A549 (cell line): ENCODE measurements around the gene ZNF362. TPM values are rescaled to one million over a fixed set of nuclear protein-coding genes. Genes with fewer than 3 reads are reported as not detected.
A peak's percentile ranks its signal among the peaks of the same experiment; 100 is the strongest.

ENCODE experiments used
- ATAC-seq, 2 experiments: fragments of 200-7000 bp in 1 of 2; fragments of >200 bp in 1 of 2; cut with Nextera tagmentation in 1 of 2; cut with Tn5 transposase in 1 of 2; 3 replicates each; pipeline versions ENCODE4 v1.8.0 to v1.9.1; 2018 to 2020; ENCODE audit warnings: mild to moderate bottlenecking in 1 of 2, moderate library complexity in 1 of 2
- CTCF ChIA-PET: fragments of 300-600 bp; sonication (Branson Sonifier 250); formaldehyde crosslinking; extraction: SDS; loops from one replicate; lab custom pipeline; 2021; ENCODE audit warnings: antibody characterized with exemption, inconsistent platforms; lab: Yijun Ruan, JAX
- POLR2A ChIA-PET: fragments of 350-600 bp; formaldehyde crosslinking; extraction: SDS; loops from one replicate; lab custom pipeline; 2021; ENCODE audit warnings: antibody characterized with exemption, inconsistent platforms; lab: Yijun Ruan, JAX
- DNase-seq, 2 experiments: peaks; one replicate each; pipeline versions ENCODE4 v3.0.0 to v3.0.0-alpha.2; 2011 to 2016; ENCODE audit warnings: low read depth in 1 of 2, low spot score in 1 of 2
- FAIRE-seq: peaks from 2 replicates; lab custom pipeline; 2011; peaks lifted over from hg19 to GRCh38; lab: Jason Lieb, UNC
- H3K27ac ChIP-seq, 2 experiments: fragments of >200 bp; sonication (Bioruptor Twin); formaldehyde crosslinking; 3 replicates each; pipeline ENCODE4 v1.5.1; 2016 to 2017
- H3K4me1 ChIP-seq: fragments of >200 bp; sonication (Bioruptor Twin); formaldehyde crosslinking; 3 replicates; pipeline ENCODE4 v1.6.1; 2016
- H3K4me2 ChIP-seq: fragments of >200 bp; sonication (Bioruptor Twin); formaldehyde crosslinking; 3 replicates; pipeline ENCODE4 v1.6.1; 2016
- H3K4me3 ChIP-seq: fragments of >200 bp; sonication (Bioruptor Twin); formaldehyde crosslinking; 3 replicates; pipeline ENCODE4 v1.5.1; 2016
- H3K9me3 ChIP-seq: fragments of >200 bp; sonication (Bioruptor Twin); formaldehyde crosslinking; 3 replicates; pipeline ENCODE4 v1.6.1; 2016
- EHF ChIP-seq: fragments of 250-450 bp; sonication (Bioruptor Pico); IDR thresholded peaks from 2 replicates; pipeline ENCODE4 v1.5.0; 2020; ENCODE audit warnings: mild to moderate bottlenecking
- EHMT2 ChIP-seq: fragments of 200-600 bp; sonication (generic); IDR thresholded peaks from 2 replicates; pipeline ENCODE4 v1.6.1; 2016; ENCODE audit warnings: antibody characterized with exemption, low read depth, mild to moderate bottlenecking, moderate library complexity
- ESRRA ChIP-seq: fragments of 150-350 bp; IDR thresholded peaks from 2 replicates; pipeline ENCODE4 v1.6.1; 2014; ENCODE audit warnings: mild to moderate bottlenecking, low read length, borderline replicate concordance
- FOXS1 ChIP-seq: fragments of 250-450 bp; sonication (Bioruptor Pico); IDR thresholded peaks from 2 replicates; pipeline ENCODE4 v1.5.0; 2020; ENCODE audit warnings: mild to moderate bottlenecking, moderate library complexity
- GATA3 ChIP-seq: IDR thresholded peaks from 2 replicates; pipeline ENCODE4 v1.6.1; 2012; ENCODE audit warnings: borderline replicate concordance
- HEYL ChIP-seq: fragments of 250-450 bp; sonication (Bioruptor Pico); IDR thresholded peaks from 2 replicates; pipeline ENCODE4 v1.8.0; 2021; ENCODE audit warnings: mild to moderate bottlenecking, moderate library complexity
- HOXB13 ChIP-seq: fragments of 250-450 bp; sonication (Bioruptor Pico); IDR thresholded peaks from 2 replicates; pipeline ENCODE4 v1.5.0; 2020; ENCODE audit warnings: low read depth, mild to moderate bottlenecking, moderate library complexity
- JUN ChIP-seq, 2 experiments: fragments of >200 bp; sonication (Bioruptor Twin); formaldehyde crosslinking; IDR thresholded peaks; 2 replicates in 1 of 2; 3 replicates in 1 of 2; pipeline ENCODE4 v1.6.1; 2016 to 2017
- JUNB ChIP-seq: fragments of >200 bp; sonication (Bioruptor Twin); formaldehyde crosslinking; IDR thresholded peaks from 2 replicates; pipeline ENCODE4 v1.6.1; 2016
- KDM5A ChIP-seq: fragments of 200-600 bp; sonication (generic); IDR thresholded peaks from 2 replicates; pipeline ENCODE4 v1.6.1; 2016; ENCODE audit warnings: antibody characterized with exemption, mild to moderate bottlenecking
- MYC ChIP-seq: IDR thresholded peaks from 2 replicates; pipeline ENCODE4 v1.6.1; 2012; ENCODE audit warnings: mild to moderate bottlenecking, inconsistent platforms, low read length, improper control_type of control experiment, borderline replicate concordance
- NFE2L2 ChIP-seq: fragments of 150-350 bp; conservative IDR thresholded peaks from 2 replicates; pipeline ENCODE4 v1.6.1; 2014; ENCODE audit warnings: low read length
- NPAS2 ChIP-seq: fragments of 250-450 bp; sonication (Bioruptor Pico); IDR thresholded peaks from 2 replicates; pipeline ENCODE4 v1.8.0; 2022; ENCODE audit warnings: mild to moderate bottlenecking, moderate library complexity, borderline replicate concordance
- PHF8 ChIP-seq: fragments of 200-600 bp; sonication (generic); IDR thresholded peaks from 2 replicates; pipeline ENCODE4 v1.6.1; 2016; ENCODE audit warnings: low read depth, mild to moderate bottlenecking, antibody characterized with exemption, moderate library complexity, borderline replicate concordance
- POLR2A ChIP-seq: IDR thresholded peaks from 2 replicates; pipeline ENCODE4 v1.6.1; 2012; ENCODE audit warnings: mild to moderate bottlenecking, low read length
- RCOR1 ChIP-seq: fragments of 150-350 bp; IDR thresholded peaks from 2 replicates; pipeline ENCODE4 v1.6.1; 2014; ENCODE audit warnings: antibody characterized with exemption, low read length, low read depth
- TP53 ChIP-seq: fragments of 250-450 bp; sonication (Bioruptor Pico); IDR thresholded peaks from 2 replicates; pipeline ENCODE4 v1.5.0; 2021; ENCODE audit warnings: mild to moderate bottlenecking, moderate library complexity
- ZC3H11A ChIP-seq: fragments of 450-650 bp; IDR thresholded peaks from 2 replicates; pipeline ENCODE4 v1.6.1; 2014; ENCODE audit warnings: antibody characterized with exemption, mild to moderate bottlenecking
- ZNF302 ChIP-seq: fragments of 250-450 bp; sonication (Bioruptor Pico); IDR thresholded peaks from 2 replicates; pipeline ENCODE4 v1.9.0; 2021; ENCODE audit warnings: inconsistent platforms, mild to moderate bottlenecking, moderate library complexity
- WGBS: methylation state at CpG from one replicate; pipeline ENCODE4 v1.1.6; 2017; ENCODE audit errors: missing lambda C conversion rate; 5-methylcytosine and 5-hydroxymethylcytosine counted together
- polyA plus RNA-seq, 4 experiments: library from polyadenylated mRNA; depleted of rRNA in 3 of 4; stranded (reverse); fragments of >200 nt; fragmentation: RNase III in 1 of 4; extraction: RNeasy Plus Mini Kit Qiagen cat#74134 plus additional on column Dnase treatment in 1 of 4; gene quantifications; 2 replicates in 3 of 4; 3 replicates in 1 of 4; pipeline ENCODE4 v1.2.3, GENCODE V29; 2011 to 2017
- TF ChIP-seq, protein P1 (sequence below): fragments of 250-450 bp; sonication (Bioruptor Pico); IDR thresholded peaks from 2 replicates; pipeline ENCODE4 v1.5.0; 2021; ENCODE audit warnings: mild to moderate bottlenecking, moderate library complexity, borderline replicate concordance
- TF ChIP-seq, protein P2 (sequence below): fragments of >200 bp; sonication (Bioruptor Twin); formaldehyde crosslinking; IDR thresholded peaks from 2 replicates; pipeline ENCODE4 v1.6.1; 2016
- TF ChIP-seq, protein P3 (sequence below): fragments of 200-600 bp; sonication (generic); IDR thresholded peaks from 2 replicates; pipeline ENCODE4 v1.6.1; 2016; ENCODE audit warnings: antibody characterized with exemption, mild to moderate bottlenecking, moderate library complexity
- TF ChIP-seq, protein P4 (sequence below): IDR thresholded peaks from 2 replicates; pipeline ENCODE4 v1.6.1; 2012

The ZNF362 gene
- polyA plus RNA-seq, 2 of the 4 experiments (the other 2 are of a cell fraction): 4.8 to 7.9 TPM

DNA sequence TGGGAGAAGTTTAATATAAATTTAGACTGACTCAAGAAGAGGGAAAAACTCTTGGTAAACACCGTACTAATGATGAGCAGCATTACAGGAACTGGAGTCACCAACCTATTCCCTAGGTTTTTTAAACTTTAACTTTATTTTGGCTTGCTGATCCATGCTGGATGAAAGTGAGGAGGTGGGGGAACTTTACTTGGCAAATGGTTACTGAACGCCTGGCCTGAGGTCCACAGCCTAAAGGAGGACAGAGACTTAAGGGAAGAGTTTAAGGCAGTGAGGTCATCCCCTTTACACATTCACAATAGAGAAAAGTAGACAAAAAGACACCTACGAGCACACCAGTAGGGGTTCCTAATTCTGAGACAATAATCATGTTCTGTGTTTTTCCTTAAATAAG, 90.2 kb downstream of the ZNF362 start:
- CTCF ChIA-PET: interaction anchor here (1.3 to 1.4 kb wide), 2 partner anchors 20 to 51 kb away, joined by 3 to 5 read pairs; no protein-coding TSS in a partner anchor
- Histone ChIP-seq H3K4me2 (peak overlapping the region; percentile 96), H3K4me1 (peaks cover 55% of the 10 kb centered on the region)
- FAIRE-seq (no peak), ATAC-seq (no peak; a peak in 1 of 6 replicates)
- TF ChIP-seq NPAS2 (CRISPR knock-in tag): no peak
- no peak for TF ChIP-seq POLR2A
- no peak for TF ChIP-seq RCOR1
- TF ChIP-seq MYC: no peak
- TF ChIP-seq ZNF302 (CRISPR knock-in tag): no peak
- TF ChIP-seq NFE2L2: no peak
- TF ChIP-seq JUNB: no peak
- TF ChIP-seq, all 56 proteins: peak for 0
- H3K4me3 ChIP-seq: peak overlapping the region; percentile 68
- WGBS: 0% methylated on average over 3 of the region's 3 CpGs
- POLR2A ChIA-PET: no interaction called here
- H3K9me3 ChIP-seq: no peaks in the 10 kb centered on the region
- DNase-seq: no peak
- peak overlapping the region; percentile 97 to 98 for H3K27ac ChIP-seq

DNA sequence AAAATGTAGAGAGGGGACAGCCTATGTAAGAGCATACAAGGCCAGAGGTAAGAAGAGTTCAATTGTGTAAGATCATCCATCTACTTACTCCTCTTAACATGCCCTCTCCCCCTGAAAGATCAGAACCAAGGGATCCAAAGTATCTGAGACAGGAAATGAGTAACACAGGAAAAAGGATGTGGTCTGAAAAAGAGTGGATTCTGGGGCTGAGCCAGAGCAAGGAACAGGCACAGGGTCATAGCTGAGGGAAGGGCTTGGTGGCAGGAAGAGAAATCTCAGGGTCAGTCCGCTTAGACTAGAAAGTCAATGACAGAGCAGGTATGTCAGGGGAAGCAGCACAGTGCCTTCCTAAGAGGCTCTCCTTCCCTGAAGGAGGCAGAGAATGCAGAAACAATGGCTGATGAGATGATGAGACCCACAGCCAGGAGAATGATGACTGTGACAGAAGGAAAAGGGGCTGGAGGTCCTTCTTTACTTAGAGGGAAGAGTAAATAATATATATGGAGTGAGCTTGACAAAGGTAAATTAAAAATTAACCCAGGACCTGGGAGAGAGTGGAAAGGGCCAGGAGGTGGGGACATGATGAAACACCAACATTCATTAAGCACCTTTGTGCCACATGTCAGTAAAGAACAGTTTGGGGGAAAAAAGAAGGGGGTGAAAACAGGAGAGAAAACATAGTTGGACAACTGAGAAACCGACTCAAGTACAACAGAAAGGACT, 90.8 kb downstream of the ZNF362 start:
- peak overlapping the region; percentile 96 for H3K4me2 ChIP-seq
- DNase-seq (peak; percentile 33 to 81), ATAC-seq (peak; percentile 14 to 39; a peak in 5 of 6 replicates), FAIRE-seq (no peak)
- H3K4me1 ChIP-seq: peaks cover 49% of the 10 kb centered on the region
- H3K27ac ChIP-seq: peak overlapping the region; percentile 97 to 98
- 0% methylated on average over 2 of the region's 2 CpGs for whole genome bisulfite sequencing
- POLR2A ChIA-PET: no interaction called here
- no peaks in the 10 kb centered on the region for H3K9me3 ChIP-seq
- peak overlapping the region; percentile 68 for H3K4me3 ChIP-seq
- CTCF ChIA-PET: interaction anchor here (0.8 to 1.4 kb wide), 4 partner anchors 20 to 124 kb away, joined by 3 to 5 read pairs (median 4); no protein-coding TSS in a partner anchor
- TF ChIP-seq HOXB13 (CRISPR knock-in tag) (no peak), KDM5A (no peak), GATA3 (peak; percentile 31; the same call in 1 of the 2 replicates), PHF8 (no peak), ESRRA (no peak), NPAS2 (CRISPR knock-in tag) (no peak), FOXS1 (CRISPR knock-in tag) (no peak), JUN (IDR thresholded peaks at IDR 0.05) (no peak), EHF (CRISPR knock-in tag) (no peak), TP53 (CRISPR knock-in tag) (no peak), EHMT2 (no peak), HEYL (CRISPR knock-in tag) (no peak), ZC3H11A (no peak)
- TF ChIP-seq, protein P1, sequence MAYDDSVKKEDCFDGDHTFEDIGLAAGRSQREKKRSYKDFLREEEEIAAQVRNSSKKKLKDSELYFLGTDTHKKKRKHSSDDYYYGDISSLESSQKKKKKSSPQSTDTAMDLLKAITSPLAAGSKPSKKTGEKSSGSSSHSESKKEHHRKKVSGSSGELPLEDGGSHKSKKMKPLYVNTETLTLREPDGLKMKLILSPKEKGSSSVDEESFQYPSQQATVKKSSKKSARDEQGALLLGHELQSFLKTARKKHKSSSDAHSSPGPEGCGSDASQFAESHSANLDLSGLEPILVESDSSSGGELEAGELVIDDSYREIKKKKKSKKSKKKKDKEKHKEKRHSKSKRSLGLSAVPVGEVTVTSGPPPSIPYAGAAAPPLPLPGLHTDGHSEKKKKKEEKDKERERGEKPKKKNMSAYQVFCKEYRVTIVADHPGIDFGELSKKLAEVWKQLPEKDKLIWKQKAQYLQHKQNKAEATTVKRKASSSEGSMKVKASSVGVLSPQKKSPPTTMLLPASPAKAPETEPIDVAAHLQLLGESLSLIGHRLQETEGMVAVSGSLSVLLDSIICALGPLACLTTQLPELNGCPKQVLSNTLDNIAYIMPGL: no peak
- TF ChIP-seq, protein P2, sequence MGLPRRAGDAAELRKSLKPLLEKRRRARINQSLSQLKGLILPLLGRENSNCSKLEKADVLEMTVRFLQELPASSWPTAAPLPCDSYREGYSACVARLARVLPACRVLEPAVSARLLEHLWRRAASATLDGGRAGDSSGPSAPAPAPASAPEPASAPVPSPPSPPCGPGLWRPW: no peak
- TF ChIP-seq, protein P3, sequence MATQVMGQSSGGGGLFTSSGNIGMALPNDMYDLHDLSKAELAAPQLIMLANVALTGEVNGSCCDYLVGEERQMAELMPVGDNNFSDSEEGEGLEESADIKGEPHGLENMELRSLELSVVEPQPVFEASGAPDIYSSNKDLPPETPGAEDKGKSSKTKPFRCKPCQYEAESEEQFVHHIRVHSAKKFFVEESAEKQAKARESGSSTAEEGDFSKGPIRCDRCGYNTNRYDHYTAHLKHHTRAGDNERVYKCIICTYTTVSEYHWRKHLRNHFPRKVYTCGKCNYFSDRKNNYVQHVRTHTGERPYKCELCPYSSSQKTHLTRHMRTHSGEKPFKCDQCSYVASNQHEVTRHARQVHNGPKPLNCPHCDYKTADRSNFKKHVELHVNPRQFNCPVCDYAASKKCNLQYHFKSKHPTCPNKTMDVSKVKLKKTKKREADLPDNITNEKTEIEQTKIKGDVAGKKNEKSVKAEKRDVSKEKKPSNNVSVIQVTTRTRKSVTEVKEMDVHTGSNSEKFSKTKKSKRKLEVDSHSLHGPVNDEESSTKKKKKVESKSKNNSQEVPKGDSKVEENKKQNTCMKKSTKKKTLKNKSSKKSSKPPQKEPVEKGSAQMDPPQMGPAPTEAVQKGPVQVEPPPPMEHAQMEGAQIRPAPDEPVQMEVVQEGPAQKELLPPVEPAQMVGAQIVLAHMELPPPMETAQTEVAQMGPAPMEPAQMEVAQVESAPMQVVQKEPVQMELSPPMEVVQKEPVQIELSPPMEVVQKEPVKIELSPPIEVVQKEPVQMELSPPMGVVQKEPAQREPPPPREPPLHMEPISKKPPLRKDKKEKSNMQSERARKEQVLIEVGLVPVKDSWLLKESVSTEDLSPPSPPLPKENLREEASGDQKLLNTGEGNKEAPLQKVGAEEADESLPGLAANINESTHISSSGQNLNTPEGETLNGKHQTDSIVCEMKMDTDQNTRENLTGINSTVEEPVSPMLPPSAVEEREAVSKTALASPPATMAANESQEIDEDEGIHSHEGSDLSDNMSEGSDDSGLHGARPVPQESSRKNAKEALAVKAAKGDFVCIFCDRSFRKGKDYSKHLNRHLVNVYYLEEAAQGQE: no peak
- TF ChIP-seq, protein P4, sequence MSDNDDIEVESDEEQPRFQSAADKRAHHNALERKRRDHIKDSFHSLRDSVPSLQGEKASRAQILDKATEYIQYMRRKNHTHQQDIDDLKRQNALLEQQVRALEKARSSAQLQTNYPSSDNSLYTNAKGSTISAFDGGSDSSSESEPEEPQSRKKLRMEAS: peak; percentile 14; the same call in 1 of the 2 replicates
